Activated CD4-positive, alpha-beta memory T cell treated with anti-CD3 and anti-CD28 coated beads for 36 hours (primary cell): Measurements from ENCODE around the gene PACSIN1. TPM values are rescaled to one million over a fixed set of nuclear protein-coding genes. Genes with fewer than 3 reads are reported as not detected.

ENCODE experiments used
- CTCF ChIA-PET: fragments of 350-600 bp; sonication (Branson Sonifier 250); formaldehyde crosslinking; loops from one replicate; lab custom pipeline; 2021; ENCODE audit warnings: antibody characterized with exemption, inconsistent platforms; lab: Charles Lee
- POLR2A ChIA-PET: fragments of 350-600 bp; sonication (Branson Sonifier 250); formaldehyde crosslinking; loops from one replicate; lab custom pipeline; 2021; ENCODE audit warnings: antibody characterized with exemption; lab: Charles Lee
- DNase-seq: peaks from one replicate; pipeline ENCODE4 v3.0.0-alpha.2; 2020
- H3K27ac Mint-ChIP-seq: one replicate; pipeline ENCODE4 v1.8.0; 2021; ENCODE audit warnings: mixed read lengths
- H3K27me3 Mint-ChIP-seq: one replicate; pipeline ENCODE4 v1.8.0; 2021; ENCODE audit warnings: mixed read lengths
- H3K36me3 Mint-ChIP-seq: one replicate; pipeline ENCODE4 v1.8.0; 2021; ENCODE audit warnings: mixed read lengths
- H3K4me1 Mint-ChIP-seq: one replicate; pipeline ENCODE4 v1.8.0; 2021; ENCODE audit warnings: low read depth, mixed read lengths
- H3K4me3 Mint-ChIP-seq: one replicate; pipeline ENCODE4 v1.8.0; 2021; ENCODE audit warnings: mild to moderate bottlenecking, mixed read lengths
- H3K9me3 Mint-ChIP-seq: one replicate; pipeline ENCODE4 v1.8.0; 2021; ENCODE audit warnings: mixed read lengths
- intact Hi-C: fragments of 100-400 bp; cut with micrococcal nuclease; formaldehyde crosslinking; loops from one replicate; pipeline ENCODE4 v1.15.1; 2023
- total RNA-seq, 2 experiments: library from RNA; stranded (reverse); gene quantifications; one replicate each; pipeline ENCODE4 v1.2.3, GENCODE V29; 2021

PACSIN1 gene
- total RNA-seq, 2 experiments from 2014 or later = 0.10 to 0.40 TPM

GRCh38 chr6:34558172-34558714 is 92.4 kb downstream of the PACSIN1 start:
- POLR2A ChIA-PET = no interaction called here
- H3K4me3 Mint-ChIP-seq = no peak overlapping the region
- CTCF ChIA-PET = interaction anchor here (0.6 kb wide), 1 partner anchor 544 kb away, joined by 4 read pairs; no protein-coding TSS in a partner anchor
- no peaks in the 10 kb centered on the region for H3K36me3 Mint-ChIP-seq
- H3K27ac Mint-ChIP-seq = no peak overlapping the region
- peaks cover 10% of the 10 kb centered on the region for H3K4me1 Mint-ChIP-seq
- intact Hi-C loops = no loop called here
- peaks cover 4% of the 10 kb centered on the region for H3K9me3 Mint-ChIP-seq
- DNase-seq = no peak
- H3K27me3 Mint-ChIP-seq = no peaks in the 10 kb centered on the region

- Mint-ChIP-seq H3K4me3 (no peak overlapping the region), H3K27ac (no peak overlapping the region), H3K27me3 (no peaks in the 10 kb centered on the region), H3K36me3 (no peaks in the 10 kb centered on the region), H3K9me3 (peaks cover 4% of the 10 kb centered on the region), H3K4me1 (peaks cover 4% of the 10 kb centered on the region)
- ChIA-PET CTCF (no interaction called here), POLR2A (no interaction called here)
- intact Hi-C loops = no loop called here
- no peak for DNase-seq
These were observed 93.9 kb downstream of the PACSIN1 start for GRCh38 chr6:34559651-34560365.

DNA sequence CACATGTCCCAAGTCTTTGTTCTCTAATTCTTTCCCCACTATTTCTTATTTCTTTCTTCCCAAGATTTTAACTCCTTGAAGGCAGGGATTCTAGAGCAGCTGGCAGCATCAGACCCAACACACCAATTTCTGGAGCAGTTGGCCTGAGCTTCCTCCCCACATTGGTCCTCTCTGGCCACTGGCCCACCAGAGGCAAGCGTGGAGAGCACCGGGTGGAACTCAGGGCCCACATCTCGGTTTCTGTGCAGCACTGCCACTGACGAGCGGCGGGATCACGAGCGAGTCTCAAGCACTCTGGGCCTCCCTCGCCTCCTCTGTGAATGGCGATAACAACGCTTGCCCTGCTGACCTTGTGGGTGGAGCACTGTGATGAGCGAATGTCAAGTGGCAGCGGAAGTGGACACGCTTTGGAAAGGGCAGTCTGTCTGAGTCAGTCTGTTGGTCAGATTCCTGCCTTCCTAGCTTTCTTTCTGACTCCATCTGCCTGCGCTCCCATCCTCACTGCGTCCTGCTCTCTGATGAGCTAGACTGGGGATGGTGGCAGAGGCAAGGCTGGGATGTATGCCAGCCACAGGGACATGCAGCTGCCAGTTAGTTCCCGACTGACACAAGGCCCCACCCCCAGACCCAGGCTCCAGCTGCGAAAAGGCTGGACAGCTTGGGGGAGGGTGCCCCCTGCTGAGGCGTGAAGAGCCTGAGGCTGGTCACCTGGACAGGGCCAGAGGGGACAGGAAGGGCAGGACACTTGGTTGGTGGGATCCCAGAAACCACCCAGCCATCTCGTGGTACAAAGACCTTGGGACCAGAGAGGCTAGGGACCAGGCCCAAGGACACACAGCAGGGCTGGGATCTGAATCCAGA is 94.7 kb downstream of the PACSIN1 start:
- H3K4me3 Mint-ChIP-seq = no peak overlapping the region
- no peak overlapping the region for H3K27ac Mint-ChIP-seq
- ChIA-PET POLR2A (no interaction called here), CTCF (interaction anchor here (1.0 kb wide), 1 partner anchor 100 kb away, joined by 3 read pairs; no protein-coding TSS in a partner anchor)
- H3K36me3 Mint-ChIP-seq = no peaks in the 10 kb centered on the region
- no peaks in the 10 kb centered on the region for H3K27me3 Mint-ChIP-seq
- H3K9me3 Mint-ChIP-seq = peaks cover 4% of the 10 kb centered on the region
- intact Hi-C loops = no loop called here
- peak; percentile 18 for DNase-seq
- no peaks in the 10 kb centered on the region for H3K4me1 Mint-ChIP-seq

GRCh38 chr6:34561227-34561530 is 95.3 kb downstream of the PACSIN1 start:
- intact Hi-C loops = no loop called here
- Mint-ChIP-seq H3K4me1 (no peaks in the 10 kb centered on the region), H3K36me3 (no peaks in the 10 kb centered on the region), H3K4me3 (no peak overlapping the region), H3K27me3 (no peaks in the 10 kb centered on the region), H3K27ac (no peak overlapping the region), H3K9me3 (peaks cover 4% of the 10 kb centered on the region)
- no peak for DNase-seq
- CTCF ChIA-PET = interaction anchor here (1.0 kb wide), 1 partner anchor 101 kb away, joined by 3 read pairs; no protein-coding TSS in a partner anchor
- POLR2A ChIA-PET = no interaction called here

GRCh38 chr6:34562350-34562749 is 96.5 kb downstream of the PACSIN1 start:
- no peaks in the 10 kb centered on the region for H3K36me3 Mint-ChIP-seq
- intact Hi-C loops = no loop called here
- DNase-seq = no peak
- peaks cover 4% of the 10 kb centered on the region for H3K9me3 Mint-ChIP-seq
- H3K27me3 Mint-ChIP-seq = no peaks in the 10 kb centered on the region
- H3K27ac Mint-ChIP-seq = no peak overlapping the region
- no peak overlapping the region for H3K4me3 Mint-ChIP-seq
- CTCF ChIA-PET = no interaction called here
- H3K4me1 Mint-ChIP-seq = no peaks in the 10 kb centered on the region
- POLR2A ChIA-PET = no interaction called here

DNA sequence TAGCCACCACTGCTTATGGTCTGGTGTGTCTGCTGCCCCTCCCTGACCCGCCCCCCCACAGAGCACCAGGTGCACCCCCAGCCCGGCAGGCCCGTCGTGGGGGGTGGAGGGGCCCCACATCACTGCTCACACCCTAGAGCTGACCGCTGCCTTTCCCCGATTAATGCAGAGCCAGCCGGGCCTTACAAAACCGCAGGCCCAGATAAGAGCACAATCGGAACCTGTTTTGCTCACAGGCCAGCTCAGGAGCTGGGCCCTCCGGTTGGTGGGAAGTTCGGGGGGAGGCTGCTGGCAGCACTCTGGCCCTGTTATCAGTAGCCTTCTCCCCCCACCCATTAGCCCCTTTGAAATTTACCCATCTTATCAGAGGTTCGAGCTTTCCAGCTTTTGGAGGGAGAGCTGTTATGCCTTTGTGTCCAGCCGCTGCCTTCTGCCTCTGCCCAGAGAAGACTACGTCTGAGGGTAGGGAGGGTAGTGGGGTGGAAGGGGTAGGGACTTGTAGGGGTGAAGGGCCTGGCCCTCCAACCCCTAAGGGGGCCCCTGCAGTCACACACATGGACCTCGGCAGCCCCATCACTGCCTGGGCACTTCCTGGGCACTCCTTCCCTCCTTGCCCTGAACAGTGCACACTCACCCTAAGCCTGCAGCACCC is 97.1 kb downstream of the PACSIN1 start:
- CTCF ChIA-PET = no interaction called here
- intact Hi-C loops = no loop called here
- no peak for DNase-seq

GRCh38 chr6:34563513-34563870 is 97.6 kb downstream of the PACSIN1 start:
- POLR2A ChIA-PET = no interaction called here
- DNase-seq = no peak
- CTCF ChIA-PET = no interaction called here
- no peak overlapping the region for H3K27ac Mint-ChIP-seq
- H3K27me3 Mint-ChIP-seq = no peaks in the 10 kb centered on the region
- no peak overlapping the region for H3K4me3 Mint-ChIP-seq
- no peaks in the 10 kb centered on the region for H3K4me1 Mint-ChIP-seq
- intact Hi-C loops = no loop called here
- no peaks in the 10 kb centered on the region for H3K36me3 Mint-ChIP-seq
- H3K9me3 Mint-ChIP-seq = no peaks in the 10 kb centered on the region

More for the DNA sequence above, 97.1 kb downstream of the PACSIN1 start:
- Mint-ChIP-seq H3K27ac (no peak overlapping the region), H3K36me3 (no peaks in the 10 kb centered on the region), H3K9me3 (peaks cover 4% of the 10 kb centered on the region), H3K27me3 (no peaks in the 10 kb centered on the region), H3K4me3 (no peak overlapping the region), H3K4me1 (no peaks in the 10 kb centered on the region)
- POLR2A ChIA-PET = no interaction called here

DNA sequence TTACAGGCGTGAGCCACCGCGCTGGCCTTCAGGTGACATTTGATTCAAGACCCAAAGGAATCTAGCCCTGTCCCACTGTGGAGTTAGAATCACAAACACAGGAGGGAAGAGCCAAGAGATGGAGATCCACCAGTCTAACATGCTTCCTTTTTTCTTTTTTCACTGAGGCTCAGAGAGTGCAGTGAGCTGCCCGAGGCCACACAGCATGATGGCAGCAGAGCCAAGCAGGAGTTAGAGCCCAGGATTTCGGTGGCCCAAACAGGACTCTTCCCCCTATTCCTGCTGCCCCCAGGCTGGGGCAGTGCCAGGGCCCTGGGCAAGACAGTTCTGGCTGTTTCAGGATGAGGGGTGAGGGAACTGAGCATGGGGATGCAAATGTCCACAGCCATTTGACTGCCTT is 98.3 kb downstream of the PACSIN1 start:
- CTCF ChIA-PET = no interaction called here
- POLR2A ChIA-PET = interaction anchor here (0.6 kb wide), 1 partner anchor 216 kb away, joined by 3 read pairs; no protein-coding TSS in a partner anchor
- Mint-ChIP-seq H3K36me3 (no peaks in the 10 kb centered on the region), H3K9me3 (no peaks in the 10 kb centered on the region), H3K27me3 (no peaks in the 10 kb centered on the region), H3K4me1 (no peaks in the 10 kb centered on the region), H3K27ac (no peak overlapping the region), H3K4me3 (no peak overlapping the region)
- intact Hi-C loops = no loop called here
- DNase-seq = no peak

- Mint-ChIP-seq H3K4me3 (no peak overlapping the region), H3K9me3 (no peaks in the 10 kb centered on the region), H3K27ac (no peak overlapping the region), H3K4me1 (no peaks in the 10 kb centered on the region), H3K27me3 (peaks cover under 1% of the 10 kb centered on the region), H3K36me3 (no peaks in the 10 kb centered on the region)
- DNase-seq = no peak
- ChIA-PET POLR2A (no interaction called here), CTCF (no interaction called here)
- intact Hi-C loops = no loop called here
These were observed 99.9 kb downstream of the PACSIN1 start for GRCh38 chr6:34565722-34566137.

- POLR2A ChIA-PET = no interaction called here
- Mint-ChIP-seq H3K36me3 (no peaks in the 10 kb centered on the region), H3K27ac (no peak overlapping the region), H3K27me3 (peaks cover 2% of the 10 kb centered on the region), H3K4me3 (no peak overlapping the region), H3K9me3 (no peaks in the 10 kb centered on the region), H3K4me1 (no peaks in the 10 kb centered on the region)
- intact Hi-C loops = no loop called here
- DNase-seq = no peak
- CTCF ChIA-PET = no interaction called here
These were observed 101.1 kb downstream of the PACSIN1 start for GRCh38 chr6:34566830-34567546.

- no peaks in the 10 kb centered on the region for H3K4me1 Mint-ChIP-seq
- no peak overlapping the region for H3K27ac Mint-ChIP-seq
- CTCF ChIA-PET = interaction anchor here (1.4 kb wide), 1 partner anchor 109 kb away, joined by 5 read pairs; no protein-coding TSS in a partner anchor
- DNase-seq = no peak
- H3K9me3 Mint-ChIP-seq = no peaks in the 10 kb centered on the region
- H3K27me3 Mint-ChIP-seq = peaks cover 2% of the 10 kb centered on the region
- POLR2A ChIA-PET = no interaction called here
- H3K36me3 Mint-ChIP-seq = no peaks in the 10 kb centered on the region
- intact Hi-C loops = no loop called here
- H3K4me3 Mint-ChIP-seq = no peak overlapping the region
These were observed 102.7 kb downstream of the PACSIN1 start for GRCh38 chr6:34568341-34569201.
